Endothelial cell of umbilical vein (primary cell): ENCODE data around the gene MAP1LC3B2. TPM values are rescaled to one million over a fixed set of nuclear protein-coding genes. Genes with fewer than 3 reads are reported as not detected.

Experiments
- BruUV-seq: library from RNA; stranded (reverse); fragments of 400-500 nt; replicated peaks from 2 replicates; lab custom pipeline; 2021; lab: Mats Ljungman, UMichigan
- CTCF ChIA-PET: fragments of 300-600, 350-600 bp; sonication (Branson Sonifier 250); formaldehyde crosslinking; loops from one replicate; lab custom pipeline; 2021; ENCODE audit warnings: antibody characterized with exemption, inconsistent platforms; lab: Charles Lee
- POLR2A ChIA-PET: fragments of 300-600, 350-600 bp; sonication (Branson Sonifier 250); formaldehyde crosslinking; loops from one replicate; lab custom pipeline; 2021; ENCODE audit warnings: antibody characterized with exemption, inconsistent platforms; lab: Charles Lee
- DNase-seq: peaks from one replicate; pipeline ENCODE4 v3.0.0-alpha.2; 2011; ENCODE audit warnings: low read depth, low spot score
- FAIRE-seq: peaks from 2 replicates; lab custom pipeline; 2011; peaks lifted over from hg19 to GRCh38; lab: Jason Lieb, UNC
- H2AFZ ChIP-seq: 2 replicates; pipeline ENCODE4 v1.6.0; 2012; ENCODE audit warnings: low read depth, low read length, control low read depth, inconsistent platforms
- H3K27ac ChIP-seq: 2 replicates; pipeline ENCODE4 v1.5.1; 2011; ENCODE audit warnings: low read depth, mild to moderate bottlenecking, control low read depth, low read length, moderate library complexity; ENCODE audit not compliant: insufficient read depth
- H3K27me3 ChIP-seq, 2 experiments: 2 replicates each; pipeline versions ENCODE4 v1.6.0 to v1.6.1; 2011; ENCODE audit warnings: low read length in 2 of 2, mixed read lengths in 1 of 2; ENCODE audit not compliant: control insufficient read depth in 2 of 2, insufficient read depth in 2 of 2
- H3K36me3 ChIP-seq, 2 experiments: 2 replicates in 1 of 2; 3 replicates in 1 of 2; pipeline ENCODE4 v1.5.1; 2011; ENCODE audit warnings: low read length in 2 of 2, mild to moderate bottlenecking in 1 of 2, moderate library complexity in 1 of 2; ENCODE audit not compliant: control insufficient read depth in 2 of 2, insufficient read depth in 2 of 2; ENCODE audit errors: extremely low read depth in 1 of 2
- H3K4me1 ChIP-seq: 3 replicates; pipeline ENCODE4 v1.5.1; 2011; ENCODE audit warnings: mild to moderate bottlenecking, low read length; ENCODE audit not compliant: control insufficient read depth, insufficient read depth; ENCODE audit errors: extremely low read depth
- H3K4me2 ChIP-seq: 2 replicates; pipeline ENCODE4 v1.6.1; 2011; ENCODE audit warnings: low read length, control low read depth, mixed read lengths; ENCODE audit not compliant: insufficient read depth
- H3K4me3 ChIP-seq, 3 experiments: fragments of 200-600 bp in 1 of 3; sonication (generic), shearing (Covaris generic) in 1 of 3; replicated peaks in 1 of 3; 2 replicates each; pipeline ENCODE4 v1.5.1; 2011 to 2016; ENCODE audit warnings: control low read depth in 3 of 3, low read length in 3 of 3, mild to moderate bottlenecking in 2 of 3, inconsistent platforms in 1 of 3, low read depth in 1 of 3, moderate library complexity in 1 of 3; ENCODE audit not compliant: insufficient read depth in 1 of 3
- H3K79me2 ChIP-seq: 2 replicates; pipeline ENCODE4 v1.6.0; 2012; ENCODE audit warnings: low read length, inconsistent platforms; ENCODE audit not compliant: control insufficient read depth, insufficient read depth
- H3K9ac ChIP-seq: replicated peaks from 2 replicates; pipeline ENCODE3; 2011; ENCODE audit warnings: low read length, control low read depth; ENCODE audit not compliant: insufficient read depth; ENCODE audit errors: extremely low read depth
- H3K9me1 ChIP-seq: replicated peaks from 3 replicates; pipeline ENCODE4 v1.6.0; 2011; ENCODE audit warnings: mild to moderate bottlenecking, low read length; ENCODE audit not compliant: control insufficient read depth, insufficient read depth; ENCODE audit errors: extremely low read depth
- H3K9me3 ChIP-seq: replicated peaks from 2 replicates; pipeline ENCODE4 v1.5.1; 2012; ENCODE audit warnings: low read length, inconsistent platforms; ENCODE audit not compliant: control insufficient read depth, insufficient read depth
- H4K20me1 ChIP-seq: replicated peaks from 2 replicates; pipeline ENCODE3; 2011; ENCODE audit warnings: mild to moderate bottlenecking, low read length; ENCODE audit not compliant: control insufficient read depth, insufficient read depth; ENCODE audit errors: extremely low read depth
- EZH2 ChIP-seq: IDR thresholded peaks from 2 replicates; pipeline ENCODE4 v1.6.1; 2012; ENCODE audit warnings: borderline replicate concordance, low read depth, mild to moderate bottlenecking, moderate library complexity, low read length, inconsistent platforms; ENCODE audit not compliant: severe bottlenecking
- FOS ChIP-seq: IDR thresholded peaks from 2 replicates; pipeline ENCODE4 v1.6.1; 2011; ENCODE audit warnings: mild to moderate bottlenecking, low read length, moderate library complexity, borderline replicate concordance; ENCODE audit not compliant: insufficient read depth
- GATA2 ChIP-seq: IDR thresholded peaks from 2 replicates; pipeline ENCODE4 v1.7.0; 2011; ENCODE audit warnings: low read depth, mild to moderate bottlenecking, moderate library complexity, mixed read lengths, low read length; ENCODE audit not compliant: insufficient read length, insufficient read depth
- JUN ChIP-seq: IDR thresholded peaks from 2 replicates; pipeline ENCODE4 v1.6.1; 2011; ENCODE audit warnings: borderline replicate concordance, low read depth; ENCODE audit not compliant: insufficient read length, insufficient read depth
- MYC ChIP-seq: IDR thresholded peaks from one replicate; pipeline ENCODE4 v1.6.1; 2011; ENCODE audit warnings: mild to moderate bottlenecking, low read depth, low read length
- POLR2A ChIP-seq: IDR thresholded peaks from 2 replicates; pipeline ENCODE4 v1.6.1; 2012; ENCODE audit warnings: low read depth, mild to moderate bottlenecking, control low read depth, low read length
- POLR2AphosphoS5 ChIP-seq: IDR thresholded peaks from 2 replicates; pipeline ENCODE4 v1.6.1; 2012; ENCODE audit warnings: low read depth, mild to moderate bottlenecking, control low read depth, low read length, moderate library complexity; ENCODE audit not compliant: insufficient read depth
- dilution Hi-C: fragments of 300-500 bp; cut with MboI; formaldehyde crosslinking; loops from one replicate; pipeline ENCODE4 v1.15.0; 2019; ENCODE audit warnings: low sequenced_read_pairs; ENCODE audit not compliant: extremely low pct_ligation_motif_present
- intact Hi-C: fragments of 100-400 bp; cut with micrococcal nuclease; formaldehyde crosslinking; loops from one replicate; pipeline ENCODE4 v1.10.0; 2022
- polyA plus RNA-seq, 4 experiments: library from polyadenylated mRNA; depleted of rRNA in 3 of 4; stranded (reverse) in 3 of 4; unstranded in 1 of 4; fragments of >200 nt; gene quantifications; 2 replicates each; pipeline versions ENCODE4 v1.2.1 to v1.2.3, GENCODE V29; 2011 to 2012; ENCODE audit warnings: missing spikeins in 1 of 4
- total RNA-seq: library from RNA; stranded (reverse); gene quantifications from 2 replicates; pipeline ENCODE4 v1.2.3, GENCODE V29; 2021
- TF ChIP-seq, protein P1 (sequence below), 2 donors: IDR thresholded peaks; 1 replicate in 1 of 2; 2 replicates in 1 of 2; pipeline ENCODE4 v1.5.1; 2011; ENCODE audit warnings: low read length in 2 of 2, mild to moderate bottlenecking in 2 of 2, moderate library complexity in 2 of 2, control low read depth in 1 of 2, inconsistent platforms in 1 of 2, low read depth in 1 of 2; ENCODE audit not compliant: insufficient read depth in 1 of 2; ENCODE audit errors: extremely low read depth in 1 of 2
- TF ChIP-seq, protein P2 (sequence below): IDR thresholded peaks from 2 replicates; pipeline ENCODE4 v1.6.1; 2011; ENCODE audit not compliant: insufficient read depth, insufficient read length

The MAP1LC3B2 gene
- total and polyA plus RNA-seq, 2 donors (not counting 3 experiments of a cell fraction or from before 2014, with no cell fraction given): 0.32 to 4.1 TPM

DNA sequence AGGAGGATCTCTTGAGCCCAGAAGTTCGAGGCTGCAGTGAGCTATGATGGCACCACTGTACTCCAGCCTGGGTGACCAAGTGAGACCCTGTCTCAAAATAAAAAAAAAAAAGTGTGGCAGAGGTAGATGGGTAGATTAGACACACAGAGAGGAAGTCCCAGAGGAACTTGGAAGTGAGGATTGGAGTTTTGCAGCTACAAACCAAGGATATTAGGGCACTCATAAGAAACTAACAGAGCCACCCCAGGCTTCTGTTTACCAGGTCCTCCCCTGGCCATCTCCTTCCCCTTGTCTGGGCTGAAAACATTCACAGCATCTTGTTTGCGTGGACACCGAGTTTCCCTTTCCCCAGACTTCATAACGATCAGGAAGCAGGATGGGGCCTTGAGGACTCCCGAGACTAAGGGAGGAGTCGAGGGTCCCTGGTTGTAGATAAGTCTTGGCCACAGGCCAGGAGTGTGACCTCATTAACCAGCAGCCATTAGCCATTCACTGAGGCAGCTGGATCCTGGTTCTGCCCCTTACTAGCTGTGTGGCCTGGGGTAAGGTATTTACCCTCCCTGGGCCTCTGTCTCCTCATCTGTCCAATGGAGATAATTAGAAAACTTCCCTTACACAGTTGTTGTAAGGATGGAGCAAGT is 2.1 kb downstream of the MAP1LC3B2 start:
- TF ChIP-seq POLR2AphosphoS5 (no peak), GATA2 (no peak), JUN (no peak), EZH2 (no peak), FOS (no peak), POLR2A (no peak), MYC (no peak)
- TF ChIP-seq, protein P1, sequence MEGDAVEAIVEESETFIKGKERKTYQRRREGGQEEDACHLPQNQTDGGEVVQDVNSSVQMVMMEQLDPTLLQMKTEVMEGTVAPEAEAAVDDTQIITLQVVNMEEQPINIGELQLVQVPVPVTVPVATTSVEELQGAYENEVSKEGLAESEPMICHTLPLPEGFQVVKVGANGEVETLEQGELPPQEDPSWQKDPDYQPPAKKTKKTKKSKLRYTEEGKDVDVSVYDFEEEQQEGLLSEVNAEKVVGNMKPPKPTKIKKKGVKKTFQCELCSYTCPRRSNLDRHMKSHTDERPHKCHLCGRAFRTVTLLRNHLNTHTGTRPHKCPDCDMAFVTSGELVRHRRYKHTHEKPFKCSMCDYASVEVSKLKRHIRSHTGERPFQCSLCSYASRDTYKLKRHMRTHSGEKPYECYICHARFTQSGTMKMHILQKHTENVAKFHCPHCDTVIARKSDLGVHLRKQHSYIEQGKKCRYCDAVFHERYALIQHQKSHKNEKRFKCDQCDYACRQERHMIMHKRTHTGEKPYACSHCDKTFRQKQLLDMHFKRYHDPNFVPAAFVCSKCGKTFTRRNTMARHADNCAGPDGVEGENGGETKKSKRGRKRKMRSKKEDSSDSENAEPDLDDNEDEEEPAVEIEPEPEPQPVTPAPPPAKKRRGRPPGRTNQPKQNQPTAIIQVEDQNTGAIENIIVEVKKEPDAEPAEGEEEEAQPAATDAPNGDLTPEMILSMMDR (IDR thresholded peaks at IDR 0.05; ENCODE audit: extremely low read depth in 1 of 2, insufficient read depth in 1 of 2, low read depth in 1 of 2, low read length in 2 of 2): no peak
- TF ChIP-seq, protein P2, sequence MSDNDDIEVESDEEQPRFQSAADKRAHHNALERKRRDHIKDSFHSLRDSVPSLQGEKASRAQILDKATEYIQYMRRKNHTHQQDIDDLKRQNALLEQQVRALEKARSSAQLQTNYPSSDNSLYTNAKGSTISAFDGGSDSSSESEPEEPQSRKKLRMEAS: no peak
- intact Hi-C loops: no loop called here
- DNase-seq: no peak
- Histone ChIP-seq H3K4me2 (no peak overlapping the region), H2AFZ (no peak overlapping the region), H3K4me3 (no peak overlapping the region), H3K9me3 (no peaks in the 10 kb centered on the region), H3K36me3 (no peaks in the 10 kb centered on the region), H3K9ac (no peak overlapping the region), H3K27me3 (peaks cover 0 to 3% of the 10 kb centered on the region in 2 experiments), H3K9me1 (no peaks in the 10 kb centered on the region), H3K79me2 (no peaks in the 10 kb centered on the region), H4K20me1 (no peaks in the 10 kb centered on the region), H3K4me1 (no peaks in the 10 kb centered on the region), H3K27ac (no peak overlapping the region)
- ChIA-PET POLR2A (no interaction called here), CTCF (interaction anchor here (1.7 kb wide), 1 partner anchor 11 kb away, joined by 4 read pairs; no protein-coding TSS in a partner anchor)
- no TSS peak for BruUV-seq
- no peak for FAIRE-seq
- dilution Hi-C loops: no loop called here
